Transverse colon (tissue), 4 donors: ENCODE results near the gene CASK. TPM values are rescaled to one million over a fixed set of nuclear protein-coding genes. Genes with fewer than 3 reads are reported as not detected.

Experiments
- DNase-seq: peaks from one replicate; pipeline ENCODE4 v3.0.0-alpha.2; 2019
- H3K27ac ChIP-seq, 4 donors: fragments of 200-600 bp; sonication (generic); 2 replicates each; pipeline ENCODE4 v1.5.1; 2016 to 2018; ENCODE audit warnings: inconsistent platforms in 4 of 4
- H3K27me3 ChIP-seq: fragments of 200-600 bp; sonication (generic); 2 replicates; pipeline ENCODE4 v1.5.1; 2017; ENCODE audit warnings: inconsistent platforms
- H3K36me3 ChIP-seq, 4 donors: fragments of 200-600 bp; sonication (generic); 2 replicates each; pipeline ENCODE4 v1.5.1; 2017 to 2019; ENCODE audit warnings: inconsistent platforms in 4 of 4
- H3K4me1 ChIP-seq, 4 donors: fragments of 200-600 bp; sonication (generic); 2 replicates each; pipeline ENCODE4 v1.5.1; 2017 to 2020; ENCODE audit warnings: inconsistent platforms in 4 of 4
- H3K4me3 ChIP-seq, 4 donors: fragments of 200-600 bp; sonication (generic); 1 replicate in 1 of 4; 2 replicates in 3 of 4; pipeline versions ENCODE4 v1.5.1 to v1.6.1; 2017 to 2019; ENCODE audit warnings: inconsistent platforms in 4 of 4
- H3K9me3 ChIP-seq, 2 donors: fragments of 200-600 bp; sonication (generic); 2 replicates each; pipeline ENCODE4 v1.5.1; 2017 to 2019; ENCODE audit warnings: inconsistent platforms in 2 of 2
- EP300 ChIP-seq: sonication (generic); formaldehyde crosslinking; IDR thresholded peaks from one replicate; pipeline ENCODE4 v1.6.1; 2017; ENCODE audit warnings: antibody characterized with exemption, low read depth
- POLR2A ChIP-seq: fragments of 450-650 bp; IDR thresholded peaks from one replicate; pipeline ENCODE4 v1.6.1; 2016; ENCODE audit warnings: antibody characterized with exemption, mild to moderate bottlenecking, moderate library complexity
- POLR2AphosphoS5 ChIP-seq, 3 donors: sonication (generic); formaldehyde crosslinking; IDR thresholded peaks; one replicate each; pipeline ENCODE4 v1.6.1; 2016; ENCODE audit warnings: antibody characterized with exemption in 3 of 3
- WGBS, 2 donors: methylation state at CpG; one replicate each; pipeline ENCODE4 v1.1.5; 2018; ENCODE audit warnings: low coverage in 1 of 2; 5-methylcytosine and 5-hydroxymethylcytosine counted together
- in situ Hi-C, 4 donors: fragments of 200-750 bp; cut with MboI; loops; one replicate each; pipeline versions ENCODE4 v1.15.0 to v1.15.1; 2017; ENCODE audit warnings: low sequenced_read_pairs in 3 of 4, low pct_ligation_motif_present in 1 of 4, low pct_unique_long_range_greater_than_20kb in 1 of 4
- intact Hi-C: fragments of 100-400 bp; cut with DNase I; formaldehyde crosslinking; loops from one replicate; pipeline ENCODE4 v1.15.1; 2023; ENCODE audit warnings: low total_unique reads
- small RNA-seq, 4 donors: library from RNA; depleted of rRNA; stranded (forward); fragments of <200 nt; gene quantifications; one replicate each; pipeline ENCODE3, GENCODE V24; 2016
- total RNA-seq, 4 donors: library from RNA; depleted of rRNA; stranded (reverse); fragments of >200 nt; gene quantifications; one replicate each; pipeline ENCODE4 v1.1.0, GENCODE V29; 2016
- TF ChIP-seq, protein P1 (sequence below), 5 experiments: fragments of 200-600 bp in 3 of 5; fragments of 450-650 bp in 2 of 5; sonication (generic) in 3 of 5; IDR thresholded peaks; 1 replicate in 2 of 5; 2 replicates in 3 of 5; pipeline ENCODE4 v1.5.1; 2016 to 2017; ENCODE audit warnings: antibody characterized with exemption in 5 of 5, inconsistent platforms in 3 of 5, mild to moderate bottlenecking in 2 of 5, moderate library complexity in 1 of 5

CASK gene
- total RNA-seq, 4 donors from 2014 or later, result 26.6 to 86.1 (median 56.3) TPM

DNA sequence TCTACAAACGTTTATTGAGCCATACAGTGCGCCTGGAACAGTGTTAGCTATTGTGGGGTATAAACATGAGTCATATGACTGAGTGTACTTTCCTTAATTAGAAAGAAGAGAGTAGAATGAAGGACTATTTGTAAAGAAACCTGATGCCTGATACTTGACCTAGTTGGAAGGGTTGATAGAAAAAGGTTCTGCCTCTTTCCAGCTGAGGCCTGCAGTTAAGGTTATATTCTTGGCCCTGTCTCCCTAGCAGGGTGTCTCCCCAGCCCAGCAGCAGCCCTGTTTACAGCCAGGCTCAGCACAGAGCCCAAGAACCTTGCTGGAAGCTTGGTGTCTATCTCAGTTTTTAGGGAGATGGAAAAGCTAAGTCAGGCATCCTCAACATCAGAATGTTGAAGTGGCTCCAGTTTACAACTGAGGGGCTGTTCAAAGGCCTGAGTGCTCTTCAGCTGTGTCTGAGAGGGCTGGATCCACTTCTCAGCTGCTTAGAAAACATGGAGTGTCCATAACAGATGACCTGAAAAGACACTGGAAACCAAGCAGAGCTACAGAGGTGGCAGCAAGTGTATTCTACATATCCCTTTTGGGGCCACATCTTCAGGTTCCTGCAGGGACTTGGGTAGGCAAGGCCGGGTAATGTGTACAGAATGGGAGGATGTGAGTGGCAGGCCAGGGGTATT, 454.6 kb downstream of the CASK start:
- Histone ChIP-seq H3K4me3 (no peak overlapping the region), H3K9me3 (no peaks in the 10 kb centered on the region), H3K27me3 (no peaks in the 10 kb centered on the region), H3K36me3 (no peaks in the 10 kb centered on the region), H3K4me1 (peaks cover 0 to 7% (median 0%) of the 10 kb centered on the region in 4 donors), H3K27ac (peak overlapping the region; percentile 36 to 70 (median 50))
- TF ChIP-seq, protein P1, sequence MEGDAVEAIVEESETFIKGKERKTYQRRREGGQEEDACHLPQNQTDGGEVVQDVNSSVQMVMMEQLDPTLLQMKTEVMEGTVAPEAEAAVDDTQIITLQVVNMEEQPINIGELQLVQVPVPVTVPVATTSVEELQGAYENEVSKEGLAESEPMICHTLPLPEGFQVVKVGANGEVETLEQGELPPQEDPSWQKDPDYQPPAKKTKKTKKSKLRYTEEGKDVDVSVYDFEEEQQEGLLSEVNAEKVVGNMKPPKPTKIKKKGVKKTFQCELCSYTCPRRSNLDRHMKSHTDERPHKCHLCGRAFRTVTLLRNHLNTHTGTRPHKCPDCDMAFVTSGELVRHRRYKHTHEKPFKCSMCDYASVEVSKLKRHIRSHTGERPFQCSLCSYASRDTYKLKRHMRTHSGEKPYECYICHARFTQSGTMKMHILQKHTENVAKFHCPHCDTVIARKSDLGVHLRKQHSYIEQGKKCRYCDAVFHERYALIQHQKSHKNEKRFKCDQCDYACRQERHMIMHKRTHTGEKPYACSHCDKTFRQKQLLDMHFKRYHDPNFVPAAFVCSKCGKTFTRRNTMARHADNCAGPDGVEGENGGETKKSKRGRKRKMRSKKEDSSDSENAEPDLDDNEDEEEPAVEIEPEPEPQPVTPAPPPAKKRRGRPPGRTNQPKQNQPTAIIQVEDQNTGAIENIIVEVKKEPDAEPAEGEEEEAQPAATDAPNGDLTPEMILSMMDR (IDR thresholded peaks at IDR 0.05), result no peak
- TF ChIP-seq POLR2AphosphoS5 (IDR thresholded peaks at IDR 0.05), result no peak
- TF ChIP-seq EP300, result no peak
- TF ChIP-seq POLR2A, result no peak
- intact Hi-C loops (no loop called here), in situ Hi-C loops (no loop called here)
- WGBS, 2 donors, result 60% methylated on average over 3 of the region's 3 CpGs; no CpG with 5 or more reads in 1 of the 2 donors
- no peak for DNase-seq

Small RNA genes within 50 kb of the gene (small RNA-seq; reads per million reads assigned to genes)
- gene AL353691.2 (0 reads per million in 4 donors), gene RN7SL144P (0 reads per million in 4 donors), gene RNU6-1321P (0 reads per million in 4 donors), gene RNU6-202P (0 reads per million in 4 donors)

Other genes with a start within 250 kb of the CASK start
- gene GPR34, start 234.6 kb downstream of the CASK start, total RNA-seq, result 1 to 10 TPM in 3 of 4 donors, under 1 TPM in 1; 1.00 to 6.7 (median 4.3) TPM
- under 1 TPM in 2 of 4 donors, not detected in 2; 0.41 to 0.79 TPM for gene GPR82, start 199.4 kb downstream of the CASK start, total RNA-seq